ENCODE data around the gene LYRM1.

The LYRM1 gene

DNA sequence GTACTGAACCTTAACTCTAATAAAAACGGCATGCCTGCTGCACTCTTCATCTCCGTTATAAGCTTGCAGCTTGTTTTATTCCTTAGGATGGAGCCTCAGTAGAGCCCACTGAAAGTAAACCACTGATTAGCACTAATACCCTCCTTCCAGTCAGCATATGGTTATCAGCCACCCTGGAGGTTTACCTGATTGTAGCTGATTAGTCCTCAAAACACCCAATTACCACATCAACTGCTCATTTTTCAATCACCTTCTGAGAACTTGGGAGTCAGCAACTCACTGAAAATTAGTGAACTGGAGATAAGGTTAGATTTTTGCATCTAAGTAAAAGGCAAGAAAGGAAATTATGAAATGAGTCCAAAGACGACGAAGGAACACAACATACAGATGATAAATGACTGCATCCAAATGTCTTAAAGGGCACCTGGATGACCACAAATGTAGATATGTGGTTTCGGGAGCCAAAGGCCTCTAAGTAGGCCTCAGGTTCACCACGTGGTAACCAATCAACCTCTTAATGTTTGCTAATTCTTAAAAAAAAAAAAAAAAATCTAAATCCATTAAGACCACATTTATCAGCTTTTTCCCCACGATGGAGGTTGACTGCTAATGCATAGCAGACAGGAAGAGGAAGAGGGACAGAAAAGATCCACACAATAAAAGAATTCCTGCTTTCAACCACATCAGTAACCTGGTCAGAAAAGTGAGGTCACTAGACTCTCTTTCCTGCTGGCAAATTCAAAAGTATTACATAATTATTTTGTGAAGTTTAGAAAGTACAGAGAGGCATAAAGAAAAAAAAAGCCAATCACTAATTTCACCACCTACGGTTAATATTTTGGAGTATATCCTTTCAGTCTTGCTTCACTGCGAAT lies 28.4 kb upstream of the LYRM1 start:
- no peak for DNase-seq (ENCODE audit: low spot score)

DNA sequence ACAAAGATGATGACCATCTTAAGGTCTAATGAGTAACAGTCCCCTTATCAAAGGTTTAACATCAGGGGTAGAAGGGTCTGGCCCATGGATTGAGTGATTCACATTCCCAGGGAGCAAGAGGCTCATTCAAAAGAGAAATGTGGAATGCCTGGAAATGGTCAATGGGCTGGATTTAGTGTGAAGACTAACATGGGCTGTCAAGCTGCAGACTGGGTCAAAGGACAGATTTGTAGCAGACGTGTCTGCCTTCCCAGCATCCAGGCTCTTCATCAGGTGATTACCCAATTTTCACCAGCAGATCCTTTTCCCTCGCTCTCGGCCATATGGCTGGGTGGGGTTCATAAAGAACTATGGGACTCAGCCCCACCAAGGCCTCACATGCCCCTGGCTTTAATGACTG lies 27.2 kb upstream of the LYRM1 start:
- no peak for DNase-seq (ENCODE audit: low spot score)

GRCh38 chr16:20874088-20874581 lies 26.4 kb upstream of the LYRM1 start:
- DNase-seq (ENCODE audit: low spot score) = no peak

- DNase-seq (ENCODE audit: low spot score) = no peak
These were observed 25.3 kb upstream of the LYRM1 start for GRCh38 chr16:20875355-20875650.

DNA sequence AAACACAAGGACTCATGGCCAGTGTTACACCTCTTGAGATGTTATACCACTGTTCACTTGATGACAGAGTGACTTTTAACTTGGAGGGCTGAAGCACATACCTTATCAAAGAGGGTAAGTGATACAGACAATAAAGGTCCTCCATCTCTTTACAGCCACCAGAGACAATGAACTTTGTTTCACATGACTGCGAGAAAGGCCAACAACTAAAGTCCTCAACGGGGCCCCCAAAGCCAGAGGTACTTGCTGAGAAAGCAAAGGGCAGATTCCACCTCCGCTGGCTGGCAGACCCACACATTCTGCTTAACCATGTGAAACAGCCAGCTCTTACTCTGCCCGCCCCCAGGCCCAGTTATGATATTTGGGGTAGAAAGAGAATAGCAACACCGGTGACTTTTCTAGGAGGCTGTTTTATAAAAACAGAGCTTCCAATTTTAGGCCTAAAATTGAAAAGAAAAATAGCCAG lies 21.9 kb upstream of the LYRM1 start:
- DNase-seq (ENCODE audit: low spot score) = no peak

DNA sequence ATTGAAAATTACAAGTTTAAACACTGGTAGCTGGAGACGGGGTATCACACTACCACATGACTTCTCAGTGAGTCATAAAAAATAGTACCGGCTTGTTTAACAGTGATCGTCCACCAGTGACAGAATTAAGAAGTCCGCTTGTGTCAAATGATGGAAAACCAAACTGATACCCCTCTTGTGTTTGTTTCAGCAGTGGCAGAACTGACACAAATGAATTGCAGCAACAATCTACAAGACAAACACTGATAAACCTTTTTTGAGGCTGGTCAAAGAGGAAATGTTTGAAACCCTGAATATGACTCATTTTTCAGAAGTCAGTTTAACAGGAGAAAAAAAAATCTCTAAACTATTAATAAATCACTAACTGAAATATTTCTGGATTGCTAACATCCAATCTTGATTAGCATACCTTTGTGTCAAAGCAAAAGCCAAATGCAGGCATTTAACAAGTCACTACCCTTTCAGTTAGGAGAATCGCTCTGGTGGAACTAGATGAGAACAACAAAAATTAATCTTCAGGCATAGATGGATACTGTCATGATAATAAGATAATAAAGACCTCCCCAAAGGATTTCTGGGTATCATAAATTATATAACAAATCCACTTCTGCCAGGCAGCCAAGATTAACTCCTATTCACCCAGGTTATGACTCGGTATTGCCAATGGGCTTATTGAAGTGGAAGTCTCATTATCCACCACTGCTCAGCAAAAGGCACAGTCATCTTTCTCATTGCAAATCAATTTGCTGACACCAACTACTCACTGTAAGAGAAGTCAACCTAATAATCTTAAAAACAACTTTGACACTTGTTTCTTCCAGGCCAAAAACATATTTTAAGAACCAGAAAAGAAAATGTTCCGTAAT lies 21.2 kb upstream of the LYRM1 start:
- DNase-seq (ENCODE audit: low spot score) = no peak

DNA sequence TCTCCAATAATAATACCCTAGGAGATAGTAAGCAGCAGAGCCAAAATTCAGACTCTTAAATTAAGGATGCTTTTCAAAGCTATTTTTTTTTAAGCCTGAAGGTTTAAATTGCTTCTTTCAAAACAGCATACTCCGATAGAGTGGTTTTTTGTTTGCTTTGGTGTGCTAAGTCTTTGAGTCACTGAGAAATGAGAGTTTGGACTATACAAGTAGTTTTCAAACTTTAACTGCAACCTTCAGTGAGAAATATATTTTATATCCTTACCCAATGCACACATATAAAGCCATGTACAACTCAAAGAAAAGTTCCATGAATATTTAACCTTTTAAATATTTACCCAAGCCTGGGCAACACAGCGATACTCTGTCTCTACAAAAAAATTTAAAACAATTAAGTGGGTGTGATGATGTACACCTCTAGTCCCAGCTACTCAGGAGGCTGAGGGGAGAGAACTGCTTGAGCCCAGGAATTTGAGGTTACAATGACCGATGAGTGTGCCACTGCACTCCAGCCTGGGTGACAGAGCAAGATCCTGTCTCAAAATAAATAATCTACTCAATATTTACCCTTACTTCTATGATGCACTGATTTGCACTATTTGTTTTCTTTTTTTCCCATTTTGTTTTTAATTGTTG lies 19.6 kb upstream of the LYRM1 start:
- DNase-seq (ENCODE audit: low spot score) = no peak

- DNase-seq (ENCODE audit: low spot score) = no peak
These were observed 19.1 kb upstream of the LYRM1 start for GRCh38 chr16:20881503-20881878.

GRCh38 chr16:20883554-20884239 lies 16.9 kb upstream of the LYRM1 start:
- no peak for DNase-seq (ENCODE audit: low spot score)

- DNase-seq (ENCODE audit: low spot score) = no peak
These were observed 16.4 kb upstream of the LYRM1 start for GRCh38 chr16:20884240-20884556.

- no peak for DNase-seq (ENCODE audit: low spot score)
These were observed 14.3 kb upstream of the LYRM1 start for GRCh38 chr16:20886320-20886719.

GRCh38 chr16:20887207-20887606 lies 13.4 kb upstream of the LYRM1 start:
- DNase-seq (ENCODE audit: low spot score) = no peak

DNA sequence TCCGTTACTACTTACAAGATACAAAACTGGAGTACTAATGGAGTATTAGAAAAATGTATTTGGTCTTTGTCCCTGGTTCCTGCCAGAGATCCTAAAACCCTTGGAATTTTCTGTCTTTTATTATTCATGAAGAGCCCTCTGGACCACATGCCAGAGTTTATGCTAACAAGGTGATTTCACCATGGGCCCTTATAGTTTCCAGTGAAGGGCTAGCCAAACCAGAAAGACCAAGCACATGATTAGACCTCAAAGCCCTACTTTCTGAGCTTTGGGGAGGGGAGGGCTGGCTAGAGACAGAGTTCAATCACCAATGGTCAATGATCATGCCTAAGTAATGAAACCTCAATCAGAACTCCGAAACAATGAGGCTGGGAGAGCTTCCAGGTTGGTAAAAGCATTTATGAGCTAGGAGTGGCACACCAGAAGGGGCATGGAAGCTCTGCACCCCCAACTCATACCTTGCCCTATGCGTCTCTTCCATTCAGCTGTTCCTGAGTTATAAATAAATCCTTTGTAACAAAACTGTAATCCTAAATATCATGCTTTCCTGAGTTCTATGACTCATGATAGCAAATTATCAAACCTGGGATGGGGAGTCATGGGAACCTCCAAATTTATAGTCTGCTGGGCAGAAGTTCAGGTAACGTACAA lies 10.8 kb upstream of the LYRM1 start:
- DNase-seq (ENCODE audit: low spot score) = no peak

DNA sequence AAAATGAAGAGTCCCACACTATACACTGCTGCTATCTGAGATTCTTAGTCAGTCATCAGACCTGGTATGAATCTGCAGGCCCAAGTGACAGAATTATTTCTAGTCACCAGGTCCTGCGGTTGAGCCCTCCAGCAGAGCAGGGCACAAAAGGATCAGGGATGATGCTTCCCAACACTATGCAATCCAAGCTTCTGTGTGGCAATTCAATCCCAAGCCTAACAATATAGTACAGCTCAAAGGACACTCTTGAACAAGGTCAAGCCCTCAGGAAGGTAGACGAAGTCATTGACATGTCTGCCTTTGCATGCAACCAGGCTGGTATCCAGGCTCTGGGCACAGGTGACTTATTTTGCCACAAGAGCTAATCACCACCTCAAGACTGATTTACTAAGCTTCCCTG lies 6.2 kb upstream of the LYRM1 start:
- DNase-seq (ENCODE audit: low spot score) = no peak

- no peak for DNase-seq (ENCODE audit: low spot score)
These were observed 3.2 kb upstream of the LYRM1 start for GRCh38 chr16:20897253-20897897.

DNA sequence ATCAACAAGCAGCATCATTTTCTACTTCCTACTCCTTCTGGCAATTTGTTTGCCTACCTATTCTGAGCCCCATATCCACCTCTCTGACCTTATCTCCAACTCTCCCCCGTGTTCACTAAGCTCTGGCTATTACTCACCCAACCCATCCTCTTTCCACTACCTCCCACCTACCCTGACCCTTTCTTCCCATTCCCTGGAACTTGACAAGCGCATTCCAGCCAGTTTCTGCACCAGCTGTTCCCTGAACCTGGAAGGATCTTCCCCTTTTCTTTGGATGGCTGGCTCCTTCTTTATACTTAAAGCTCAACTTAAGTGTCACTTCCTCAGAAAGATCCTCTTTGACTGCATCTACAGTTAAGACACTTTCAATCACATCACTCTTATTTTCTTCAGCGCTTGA lies 2.6 kb upstream of the LYRM1 start:
- no peak for DNase-seq (ENCODE audit: low spot score)

- DNase-seq (ENCODE audit: low spot score) = no peak
These were observed 1.5 kb upstream of the LYRM1 start for GRCh38 chr16:20899071-20899470.

DNA sequence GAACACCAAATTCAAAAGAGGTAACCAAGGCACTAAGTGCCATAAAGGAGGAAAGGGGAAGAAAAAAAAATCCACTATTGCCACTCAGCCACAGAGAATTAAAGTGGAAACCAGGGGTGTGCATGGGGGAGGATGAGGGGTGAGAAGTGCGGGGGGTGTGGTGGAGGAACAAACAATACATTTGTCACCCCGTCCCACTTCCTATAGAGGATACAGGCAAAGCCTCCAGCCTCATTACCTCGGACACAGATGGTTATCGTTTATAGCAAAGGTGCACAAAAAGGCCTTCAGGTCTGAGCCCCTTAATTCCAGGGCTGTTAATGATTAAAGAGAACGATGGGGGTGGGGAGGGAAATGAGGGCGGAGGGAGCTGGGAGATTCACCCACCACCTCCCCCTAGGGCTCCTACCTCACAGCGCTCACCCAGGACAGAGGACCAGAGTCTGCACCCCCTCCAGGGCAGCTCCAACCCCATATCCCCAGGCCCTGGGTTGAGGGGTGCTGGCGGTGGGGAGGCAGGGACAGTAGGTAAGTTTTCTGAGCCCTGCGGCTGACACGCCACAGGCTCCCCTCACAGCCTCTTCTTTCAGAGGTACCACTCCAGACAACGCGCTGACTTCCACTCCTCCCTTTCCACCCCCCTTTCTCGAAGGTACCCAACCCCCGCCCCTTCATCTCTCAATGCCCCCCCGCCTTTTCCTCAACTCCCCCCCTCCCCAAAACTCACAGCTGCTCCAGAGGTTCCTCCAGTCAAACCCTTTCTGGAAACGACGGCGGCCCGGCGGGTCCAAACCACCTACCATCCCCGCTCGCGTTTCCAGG lies 883 bp upstream of the LYRM1 start:
- no peak for DNase-seq (ENCODE audit: low spot score)

DNA sequence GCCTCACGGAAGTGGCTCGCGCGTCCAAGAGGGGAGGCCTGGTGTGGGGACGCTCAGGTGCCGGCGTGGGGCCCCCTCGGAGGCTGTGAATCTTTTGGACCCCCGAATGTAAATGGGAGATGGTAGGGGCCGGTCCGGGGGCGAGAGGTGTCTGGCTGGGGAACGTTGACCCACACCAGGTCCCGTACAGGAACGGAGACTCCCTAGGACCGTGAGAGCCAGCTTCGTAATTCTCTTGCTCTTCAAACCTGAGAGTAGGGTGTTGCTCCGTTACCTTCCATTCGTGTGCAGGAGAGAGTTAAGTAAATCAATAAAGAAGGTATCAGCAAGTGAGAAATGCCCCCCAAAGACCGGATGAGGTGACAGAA lies 481 bp downstream of the LYRM1 start:
- no peak for DNase-seq (ENCODE audit: low spot score)

- DNase-seq (ENCODE audit: low spot score) = no peak
These were observed 1.0 kb downstream of the LYRM1 start for GRCh38 chr16:20901436-20902112.
